ENCODE measurements around the gene IRX1.

Gene IRX1

DNA sequence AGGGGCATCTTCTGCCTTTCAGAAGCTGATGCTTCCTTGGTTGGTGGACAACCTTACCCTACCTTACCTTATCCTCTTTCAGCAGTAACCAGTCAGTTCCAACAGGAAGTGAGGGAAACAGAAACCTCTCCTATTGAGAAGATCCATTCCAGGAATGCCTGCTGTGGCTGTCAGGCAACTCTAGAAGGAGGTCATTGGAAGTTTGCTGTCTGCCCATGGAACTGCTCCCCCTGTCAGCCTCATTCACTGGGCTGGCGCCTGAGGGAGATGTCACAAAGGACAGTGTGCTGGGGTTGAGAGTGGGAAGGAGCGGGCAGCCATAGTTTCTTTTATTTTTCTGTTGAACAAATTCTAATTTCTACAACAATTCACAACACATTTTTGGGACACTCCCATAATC is 54.7 kb downstream of the IRX1 start:
- DNase-seq (ENCODE audit: low spot score), result no peak

- DNase-seq (ENCODE audit: low spot score), result no peak
These were observed 55.2 kb downstream of the IRX1 start for GRCh38 chr5:3650868-3651267.
